Measurements from ENCODE around the gene C19orf53.

The C19orf53 gene

GRCh38 chr19:13757805-13758772, 16.2 kb upstream of the C19orf53 start:
- Histone ChIP-seq H3K4me3 (no peak overlapping the region), H3K27ac (no peak overlapping the region), H3K9ac (ENCODE audit: insufficient read length) (no peak overlapping the region), H3K36me3 (ENCODE audit: insufficient read depth, low read length) (peaks cover 55% of the 10 kb centered on the region), H3K9me3 (ENCODE audit: low read depth, low read length) (no peaks in the 10 kb centered on the region)
- no peak for TF ChIP-seq EZH2 (IDR thresholded peaks at IDR 0.05)
- TF ChIP-seq POLR2AphosphoS5 (IDR thresholded peaks at IDR 0.05; ENCODE audit: borderline replicate concordance, low read depth, low read length) = no peak
- no peak for TF ChIP-seq FOXP2 (optimal IDR thresholded peaks at IDR 0.05; ENCODE audit: control extremely low read depth, extremely low read length, insufficient read depth)
- DNase-seq (ENCODE audit: low read depth, low spot score) = no peak

DNA sequence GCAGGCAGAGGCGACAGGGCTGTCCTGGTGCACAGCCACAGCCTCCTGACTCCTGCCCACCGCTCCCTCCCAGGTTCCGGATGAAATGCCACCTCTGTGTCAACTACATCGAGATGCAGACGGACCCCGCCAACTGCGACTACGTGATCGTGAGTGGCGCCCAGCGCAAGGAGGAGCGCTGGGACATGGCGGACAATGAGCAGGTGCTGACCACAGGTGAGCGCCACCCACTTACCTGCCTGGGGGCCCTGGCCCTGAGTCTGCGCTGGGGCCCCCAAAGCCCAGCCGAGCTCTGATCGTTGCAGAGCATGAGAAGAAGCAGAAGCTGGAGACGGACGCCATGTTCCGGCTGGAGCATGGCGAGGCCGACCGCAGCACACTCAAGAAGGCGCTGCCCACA, 15.5 kb upstream of the C19orf53 start:
- no peak for TF ChIP-seq POLR2AphosphoS5 (IDR thresholded peaks at IDR 0.05; ENCODE audit: borderline replicate concordance, low read depth, low read length)
- no peak for TF ChIP-seq FOXP2 (optimal IDR thresholded peaks at IDR 0.05; ENCODE audit: control extremely low read depth, extremely low read length, insufficient read depth)
- no peak for TF ChIP-seq EZH2 (IDR thresholded peaks at IDR 0.05)
- H3K9ac ChIP-seq (ENCODE audit: insufficient read length) = no peak overlapping the region
- H3K27ac ChIP-seq = no peak overlapping the region
- no peaks in the 10 kb centered on the region for H3K9me3 ChIP-seq (ENCODE audit: low read depth, low read length)
- DNase-seq (ENCODE audit: low read depth, low spot score) = no peak
- peaks cover 55% of the 10 kb centered on the region for H3K36me3 ChIP-seq (ENCODE audit: insufficient read depth, low read length)
- H3K4me3 ChIP-seq = no peak overlapping the region

DNA sequence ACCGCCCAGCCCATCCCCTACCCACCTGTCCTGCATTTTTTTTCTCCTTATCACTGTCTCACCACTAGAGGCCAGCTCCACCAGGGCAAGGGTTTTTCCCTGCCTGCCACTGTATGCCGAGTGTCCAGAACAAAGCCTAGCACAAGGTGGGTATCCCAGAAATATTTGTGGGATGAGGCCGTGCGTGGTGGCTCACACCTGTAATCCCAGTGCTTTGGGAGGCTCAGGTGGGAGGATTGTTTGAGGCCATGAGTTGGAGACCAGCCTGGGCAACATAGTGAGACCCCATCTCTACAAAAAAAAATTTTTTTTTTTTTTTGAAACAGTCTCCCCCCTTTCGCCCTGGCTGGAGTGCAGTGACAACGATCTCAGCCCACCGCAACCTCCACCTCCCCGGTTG, 12.8 kb upstream of the C19orf53 start:
- Histone ChIP-seq H3K27ac (no peak overlapping the region), H3K36me3 (ENCODE audit: insufficient read depth, low read length) (peaks cover 35% of the 10 kb centered on the region; the same call in 1 of the 2 replicates), H3K4me3 (no peak overlapping the region), H3K9me3 (ENCODE audit: low read depth, low read length) (no peaks in the 10 kb centered on the region), H3K9ac (ENCODE audit: insufficient read length) (no peak overlapping the region)
- DNase-seq (ENCODE audit: low read depth, low spot score) = no peak
- no peak for TF ChIP-seq FOXP2 (optimal IDR thresholded peaks at IDR 0.05; ENCODE audit: control extremely low read depth, extremely low read length, insufficient read depth)
- TF ChIP-seq POLR2AphosphoS5 (IDR thresholded peaks at IDR 0.05; ENCODE audit: borderline replicate concordance, low read depth, low read length) = no peak
- TF ChIP-seq EZH2 (IDR thresholded peaks at IDR 0.05) = no peak

DNA sequence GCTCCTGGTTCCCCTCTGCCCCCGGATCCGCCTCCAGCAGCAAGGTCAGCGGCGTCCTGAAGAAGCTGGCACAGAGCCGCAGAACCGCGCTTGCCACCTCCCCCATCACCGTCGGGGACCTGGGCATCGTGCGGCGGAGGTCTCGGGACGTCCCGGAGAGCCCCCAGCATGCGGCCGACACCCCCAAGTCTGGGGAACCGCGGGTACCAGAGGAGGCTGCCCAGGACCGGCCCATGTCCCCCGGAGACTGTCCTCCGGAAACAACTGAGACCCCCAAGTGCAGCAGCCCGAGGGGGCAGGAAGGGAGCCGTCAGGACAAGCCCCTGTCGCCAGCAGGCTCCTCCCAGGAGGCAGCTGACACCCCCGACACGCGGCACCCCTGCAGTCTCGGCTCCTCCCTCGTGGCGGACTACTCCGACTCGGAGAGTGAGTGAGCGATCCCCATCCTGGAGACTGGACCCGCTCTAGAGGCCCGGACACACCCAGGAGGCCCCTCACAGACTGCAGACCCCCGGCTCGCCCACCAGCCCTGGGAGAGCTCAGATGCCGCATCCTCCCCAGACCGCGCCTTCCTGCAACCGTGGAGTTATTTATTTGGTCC, 11.5 kb upstream of the C19orf53 start:
- H3K36me3 ChIP-seq (ENCODE audit: insufficient read depth, low read length) = peaks cover 26% of the 10 kb centered on the region; the same call in 1 of the 2 replicates
- no peak overlapping the region for H3K9ac ChIP-seq (ENCODE audit: insufficient read length)
- H3K4me3 ChIP-seq = no peak overlapping the region
- TF ChIP-seq FOXP2 (optimal IDR thresholded peaks at IDR 0.05; ENCODE audit: control extremely low read depth, extremely low read length, insufficient read depth) = no peak
- no peak for TF ChIP-seq EZH2 (IDR thresholded peaks at IDR 0.05)
- TF ChIP-seq POLR2AphosphoS5 (IDR thresholded peaks at IDR 0.05; ENCODE audit: borderline replicate concordance, low read depth, low read length) = peak; percentile 7; the same call in 1 of the 2 replicates
- no peaks in the 10 kb centered on the region for H3K9me3 ChIP-seq (ENCODE audit: low read depth, low read length)
- DNase-seq (ENCODE audit: low read depth, low spot score) = no peak
- no peak overlapping the region for H3K27ac ChIP-seq

DNA sequence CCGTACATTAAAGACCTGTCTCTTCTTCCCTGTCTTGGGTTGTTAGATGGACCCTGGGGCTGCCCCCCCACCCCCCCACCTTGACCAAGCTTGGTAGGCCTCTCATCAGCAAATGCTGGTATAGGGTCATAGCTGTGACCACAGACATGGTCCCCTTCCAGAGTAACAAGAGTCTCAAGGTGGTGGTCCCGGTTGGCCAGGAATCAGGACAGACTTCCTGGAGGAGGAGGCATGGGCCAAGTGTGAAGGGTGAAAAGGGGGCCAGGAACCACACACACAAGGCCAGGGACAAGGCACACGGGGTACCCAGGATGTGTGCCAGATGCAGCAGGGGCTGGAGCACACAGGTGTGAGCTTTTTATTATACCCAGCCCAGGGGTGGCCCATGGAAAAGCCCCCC, 11.0 kb upstream of the C19orf53 start:
- Histone ChIP-seq H3K4me3 (peak overlapping the region; percentile 78; the same call in 1 of the 2 replicates), H3K9ac (ENCODE audit: insufficient read length) (no peak overlapping the region), H3K36me3 (ENCODE audit: insufficient read depth, low read length) (peaks cover 21% of the 10 kb centered on the region; the same call in 1 of the 2 replicates), H3K9me3 (ENCODE audit: low read depth, low read length) (no peaks in the 10 kb centered on the region), H3K27ac (no peak overlapping the region)
- TF ChIP-seq POLR2AphosphoS5 (IDR thresholded peaks at IDR 0.05; ENCODE audit: borderline replicate concordance, low read depth, low read length) = 0 out of 2 replicates have a peak, but pooled peaks have one; percentile 4
- TF ChIP-seq EZH2 (IDR thresholded peaks at IDR 0.05) = no peak
- TF ChIP-seq FOXP2 (optimal IDR thresholded peaks at IDR 0.05; ENCODE audit: control extremely low read depth, extremely low read length, insufficient read depth) = no peak
- DNase-seq (ENCODE audit: low read depth, low spot score) = no peak

DNA sequence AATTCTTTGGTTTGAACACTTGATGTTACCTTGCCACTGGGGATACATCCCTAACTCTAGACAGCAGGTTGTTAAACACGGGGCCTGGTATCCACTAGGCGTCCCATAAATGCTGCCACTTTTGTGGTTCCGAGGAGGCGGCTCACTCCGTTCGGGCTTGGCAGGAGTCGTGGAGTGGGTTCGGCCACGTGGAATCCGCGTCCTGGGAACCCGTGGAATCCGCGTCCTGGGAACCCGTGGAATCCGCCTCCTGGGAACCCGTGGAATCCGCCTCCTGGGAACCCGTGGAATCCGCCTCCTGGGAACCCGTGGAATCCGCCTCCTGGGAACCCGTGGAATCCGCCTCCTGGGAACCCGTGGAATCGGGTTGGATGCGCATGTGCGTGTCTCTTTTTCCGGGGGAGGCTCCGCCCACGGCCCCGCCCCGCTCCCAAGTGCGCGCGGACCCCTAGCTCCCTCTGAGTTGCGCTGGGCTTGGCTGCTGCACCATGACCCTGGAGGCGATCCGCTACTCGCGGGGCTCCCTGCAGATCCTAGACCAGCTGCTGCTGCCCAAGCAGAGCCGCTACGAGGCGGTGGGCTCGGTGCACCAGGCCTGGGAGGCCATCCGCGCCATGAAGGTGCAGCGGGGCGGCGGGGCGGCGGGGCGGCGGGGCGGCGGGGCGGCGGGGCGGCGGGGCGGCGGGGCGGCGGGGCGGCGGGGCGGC, 10.0 kb upstream of the C19orf53 start, which contains the start of gene MRI1:
Gene MRI1, plus strand, starts transcription at position 422 of the 707 bp plus-strand sequence. Its CDS starts 67 bp downstream, at position 489.
- H3K9ac ChIP-seq (ENCODE audit: insufficient read length) = peak within 1 kb of the TSS; percentile 93
- H3K27ac ChIP-seq = peak within 1 kb of the TSS; percentile 64
- no peaks in the 10 kb centered on the region for H3K9me3 ChIP-seq (ENCODE audit: low read depth, low read length)
- no peak for DNase-seq (ENCODE audit: low read depth, low spot score)
- TF ChIP-seq POLR2AphosphoS5 (IDR thresholded peaks at IDR 0.05; ENCODE audit: borderline replicate concordance, low read depth, low read length) (peak; percentile 89), EZH2 (IDR thresholded peaks at IDR 0.05) (no peak), FOXP2 (optimal IDR thresholded peaks at IDR 0.05; ENCODE audit: control extremely low read depth, extremely low read length, insufficient read depth) (no peak)
- peaks cover 22% of the 10 kb centered on the region; the same call in 1 of the 2 replicates for H3K36me3 ChIP-seq (ENCODE audit: insufficient read depth, low read length)
- peak within 1 kb of the TSS; percentile 78 for H3K4me3 ChIP-seq

DNA sequence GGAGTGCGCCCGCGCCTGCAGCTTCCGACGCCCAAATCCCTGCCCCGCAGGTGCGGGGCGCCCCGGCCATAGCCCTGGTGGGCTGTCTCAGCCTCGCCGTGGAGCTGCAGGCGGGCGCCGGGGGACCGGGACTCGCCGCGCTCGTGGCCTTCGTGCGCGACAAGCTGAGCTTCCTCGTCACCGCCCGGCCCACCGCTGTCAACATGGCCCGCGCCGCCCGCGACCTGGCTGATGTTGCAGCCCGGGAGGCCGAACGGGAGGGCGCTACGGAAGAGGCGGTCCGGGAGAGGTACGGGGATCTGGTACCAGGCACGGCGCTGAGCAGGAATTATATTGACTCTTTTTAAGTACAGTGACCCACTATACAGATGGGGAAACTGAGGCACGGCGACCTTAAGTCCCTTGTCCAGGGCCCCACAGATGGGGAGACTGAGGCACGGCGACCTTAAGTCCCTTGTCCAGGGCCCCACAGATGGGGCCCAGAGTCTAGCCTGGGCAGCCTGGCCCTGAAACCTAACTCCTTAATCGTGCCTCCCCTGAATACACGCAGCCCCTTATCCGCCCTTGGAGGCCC, 9.3 kb upstream of the C19orf53 start:
- Histone ChIP-seq H3K9ac (ENCODE audit: insufficient read length) (peak overlapping the region; percentile 73), H3K4me3 (peak overlapping the region; percentile 78), H3K9me3 (ENCODE audit: low read depth, low read length) (no peaks in the 10 kb centered on the region), H3K36me3 (ENCODE audit: insufficient read depth, low read length) (peaks cover 23% of the 10 kb centered on the region; the same call in 1 of the 2 replicates), H3K27ac (no peak overlapping the region)
- DNase-seq (ENCODE audit: low read depth, low spot score) = no peak
- TF ChIP-seq EZH2 (IDR thresholded peaks at IDR 0.05) (no peak), FOXP2 (optimal IDR thresholded peaks at IDR 0.05; ENCODE audit: control extremely low read depth, extremely low read length, insufficient read depth) (no peak), POLR2AphosphoS5 (IDR thresholded peaks at IDR 0.05; ENCODE audit: borderline replicate concordance, low read depth, low read length) (no peak)

All from SK-N-MC (cell line).